DMS53 (cell line): ENCODE measurements around the gene TBC1D5.
A peak's percentile ranks its signal among the peaks of the same experiment; 100 is the strongest.
"Not testable (repeated sequence)": the region's sequence is repeated elsewhere in the genome, so short reads cannot be mapped to it uniquely, and the experiment has no call there.

ENCODE experiments used
- DNase-seq: peaks from one replicate; lab custom pipeline; 2025; lab: John Stamatoyannopoulos, UW

The TBC1D5 gene, protein sequence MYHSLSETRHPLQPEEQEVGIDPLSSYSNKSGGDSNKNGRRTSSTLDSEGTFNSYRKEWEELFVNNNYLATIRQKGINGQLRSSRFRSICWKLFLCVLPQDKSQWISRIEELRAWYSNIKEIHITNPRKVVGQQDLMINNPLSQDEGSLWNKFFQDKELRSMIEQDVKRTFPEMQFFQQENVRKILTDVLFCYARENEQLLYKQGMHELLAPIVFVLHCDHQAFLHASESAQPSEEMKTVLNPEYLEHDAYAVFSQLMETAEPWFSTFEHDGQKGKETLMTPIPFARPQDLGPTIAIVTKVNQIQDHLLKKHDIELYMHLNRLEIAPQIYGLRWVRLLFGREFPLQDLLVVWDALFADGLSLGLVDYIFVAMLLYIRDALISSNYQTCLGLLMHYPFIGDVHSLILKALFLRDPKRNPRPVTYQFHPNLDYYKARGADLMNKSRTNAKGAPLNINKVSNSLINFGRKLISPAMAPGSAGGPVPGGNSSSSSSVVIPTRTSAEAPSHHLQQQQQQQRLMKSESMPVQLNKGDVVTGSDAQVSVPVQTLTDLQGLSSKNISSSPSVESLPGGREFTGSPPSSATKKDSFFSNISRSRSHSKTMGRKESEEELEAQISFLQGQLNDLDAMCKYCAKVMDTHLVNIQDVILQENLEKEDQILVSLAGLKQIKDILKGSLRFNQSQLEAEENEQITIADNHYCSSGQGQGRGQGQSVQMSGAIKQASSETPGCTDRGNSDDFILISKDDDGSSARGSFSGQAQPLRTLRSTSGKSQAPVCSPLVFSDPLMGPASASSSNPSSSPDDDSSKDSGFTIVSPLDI

DNA sequence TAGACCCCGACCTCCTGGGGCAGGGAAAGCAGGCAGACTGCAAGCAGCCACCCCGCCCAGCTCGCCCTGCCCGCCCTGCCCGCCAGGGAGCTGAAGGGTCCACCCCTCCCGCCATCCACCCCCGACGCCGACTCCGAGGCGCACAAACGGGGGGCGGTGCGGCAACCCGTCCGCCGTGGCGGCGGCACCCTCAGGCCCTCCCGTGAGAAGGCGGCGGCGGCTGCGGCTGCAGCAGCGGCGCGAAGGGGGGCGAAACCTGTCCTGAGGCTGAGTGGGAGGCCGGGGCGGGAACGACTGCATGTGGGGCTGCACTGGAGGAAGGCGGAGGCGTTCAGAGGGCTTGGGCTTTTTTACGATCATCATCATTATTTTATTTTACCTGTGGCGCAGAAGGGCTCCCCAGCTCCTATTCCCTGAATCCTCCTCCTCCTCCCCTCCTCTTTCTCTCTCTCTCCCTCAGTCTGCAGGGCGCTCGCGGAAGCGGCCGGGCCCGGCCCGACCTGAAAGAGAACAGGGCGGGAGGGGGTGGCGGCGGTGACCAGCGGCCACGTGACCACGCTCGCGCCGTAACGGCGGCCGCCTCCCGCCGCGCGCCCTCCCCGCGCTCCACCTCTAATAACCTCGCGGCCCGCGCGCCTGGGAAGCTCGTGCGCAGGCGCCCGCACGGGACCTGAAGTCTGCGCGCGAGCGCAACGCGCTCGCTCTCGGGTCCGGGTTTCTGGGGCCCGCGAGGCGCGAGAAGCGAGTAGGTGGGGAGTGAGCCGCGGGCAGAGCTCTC is at the start of gene TBC1D5:
TSS of gene TBC1D5 (minus strand) at position 530 of the 778 bp plus-strand sequence. CDS start 234,061 bp downstream, outside the sequence.
- peak; percentile 93 for DNase-seq

DNA sequence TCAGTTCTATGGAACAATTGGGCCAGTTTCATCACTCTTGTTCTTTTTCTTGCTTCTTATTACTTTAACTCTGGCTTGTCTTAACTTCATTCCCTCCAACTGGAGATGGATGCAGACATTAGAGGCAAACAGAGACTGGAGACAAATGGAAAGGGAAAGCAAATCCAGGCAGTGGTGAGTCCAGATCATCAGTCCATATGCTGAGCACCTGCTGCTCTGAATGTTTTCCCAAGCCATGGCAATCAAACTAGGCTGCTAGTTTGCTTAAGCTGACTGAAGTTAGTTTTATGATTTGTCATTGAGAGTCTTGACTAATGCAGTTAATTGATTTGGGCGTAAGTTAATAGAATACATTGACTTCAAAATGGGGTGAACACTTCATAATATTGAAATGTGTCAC is 41.0 kb upstream of the TBC1D5 start:
- no peak for DNase-seq

DNA sequence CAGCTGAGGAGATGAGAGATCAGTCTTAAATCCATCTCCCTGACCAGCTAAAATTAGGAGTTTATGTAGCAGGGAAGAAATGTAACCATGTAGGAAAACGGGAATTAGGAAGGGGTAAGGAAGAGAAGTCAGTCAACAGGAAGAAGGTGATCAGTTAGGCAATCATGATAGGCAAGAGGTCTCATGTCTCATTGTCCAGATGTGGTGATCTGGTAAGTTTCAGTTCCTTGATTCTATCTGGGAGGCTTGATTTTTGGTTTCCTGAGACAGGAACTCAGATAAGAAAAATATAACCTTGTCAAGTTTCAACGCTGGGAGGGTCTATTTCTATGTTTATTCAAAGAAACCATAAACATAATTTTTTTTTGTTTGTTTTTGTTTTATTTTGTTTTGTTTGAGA is 40.3 kb upstream of the TBC1D5 start:
- DNase-seq, result no peak

DNA sequence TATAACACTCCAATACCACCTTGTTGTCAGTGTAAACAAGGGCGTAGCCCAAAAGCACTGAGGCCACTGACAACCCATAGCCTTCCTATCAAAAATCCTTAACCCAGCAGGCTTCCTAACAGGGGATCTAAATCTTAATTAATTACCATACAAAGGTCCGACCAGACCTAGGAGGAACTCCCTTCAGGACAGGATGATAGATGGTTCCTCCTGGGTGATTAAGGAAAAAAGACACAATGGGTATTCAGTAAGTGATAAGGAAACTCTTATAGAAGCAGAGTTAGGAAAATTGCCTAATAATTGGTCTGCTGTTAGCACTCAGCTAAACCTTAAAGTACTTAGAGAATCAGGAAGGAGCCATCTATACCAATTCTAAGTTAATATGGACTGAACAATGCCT is 37.9 kb upstream of the TBC1D5 start:
- not testable (repeated sequence) for DNase-seq

DNA sequence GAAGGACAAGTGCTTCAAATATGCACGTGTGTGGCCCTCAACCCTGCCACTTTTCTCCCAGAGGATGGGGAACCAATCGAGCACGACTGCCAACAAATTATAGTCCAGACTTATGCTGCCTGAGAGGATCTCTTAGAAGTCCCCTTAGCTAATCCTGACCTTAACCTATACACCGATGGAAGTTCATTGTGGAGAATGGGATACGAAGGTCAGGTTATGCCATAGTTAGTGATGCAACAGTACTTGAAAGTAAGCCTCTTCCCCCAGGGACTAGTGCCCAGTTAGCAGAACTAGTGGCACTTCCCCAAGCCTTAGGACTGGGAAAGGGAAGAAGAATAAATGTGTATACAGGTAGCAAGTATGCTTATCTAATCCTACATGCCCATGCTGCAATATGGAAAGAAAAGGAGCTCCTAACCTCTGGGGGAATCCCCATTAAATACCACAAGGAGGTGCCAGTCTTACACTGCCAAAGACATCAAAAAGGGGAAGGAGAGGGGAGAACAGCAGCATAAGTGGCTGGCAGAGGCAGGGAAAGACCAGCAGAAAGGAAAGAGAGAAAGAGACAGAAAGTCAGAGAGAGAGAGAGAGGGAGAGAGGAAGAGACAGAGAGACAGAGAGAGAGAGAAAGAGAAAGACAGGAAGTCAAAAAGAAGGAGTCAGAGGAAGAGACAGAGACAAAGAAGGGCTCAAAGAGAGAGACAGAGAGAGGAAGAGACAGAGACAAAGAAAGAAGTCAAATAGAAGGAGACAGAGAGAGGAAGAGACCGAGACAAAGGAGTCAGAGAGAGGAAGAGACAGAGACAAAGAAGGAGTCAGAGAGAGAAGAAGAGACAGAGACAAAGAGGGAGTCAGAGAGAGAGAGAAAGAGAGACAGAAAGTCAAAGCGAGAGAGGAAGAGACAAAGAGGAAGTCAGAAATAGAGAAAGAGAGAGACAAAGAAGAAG is 37.1 kb upstream of the TBC1D5 start:
- not testable (repeated sequence) for DNase-seq

DNA sequence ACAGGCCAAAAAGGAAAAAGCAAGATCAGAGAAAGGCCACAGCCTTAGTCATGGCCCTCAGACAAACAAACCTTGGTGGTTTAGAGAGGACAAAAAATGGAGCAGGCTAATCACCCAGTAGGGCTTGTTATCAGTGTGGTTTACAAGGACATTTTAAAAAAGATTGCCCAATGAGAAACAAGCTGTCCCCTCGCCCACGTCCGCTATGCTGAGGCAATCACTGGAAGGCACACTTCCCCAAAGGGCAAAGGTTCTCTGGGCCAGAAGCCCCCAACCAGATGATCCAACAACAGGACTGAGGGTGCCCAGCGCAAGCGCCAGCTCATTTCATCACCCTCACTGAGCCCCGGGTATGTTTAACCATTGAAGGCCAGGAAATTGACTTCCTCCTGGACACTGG is 34.9 kb upstream of the TBC1D5 start:
- DNase-seq, result not testable (repeated sequence)

DNA sequence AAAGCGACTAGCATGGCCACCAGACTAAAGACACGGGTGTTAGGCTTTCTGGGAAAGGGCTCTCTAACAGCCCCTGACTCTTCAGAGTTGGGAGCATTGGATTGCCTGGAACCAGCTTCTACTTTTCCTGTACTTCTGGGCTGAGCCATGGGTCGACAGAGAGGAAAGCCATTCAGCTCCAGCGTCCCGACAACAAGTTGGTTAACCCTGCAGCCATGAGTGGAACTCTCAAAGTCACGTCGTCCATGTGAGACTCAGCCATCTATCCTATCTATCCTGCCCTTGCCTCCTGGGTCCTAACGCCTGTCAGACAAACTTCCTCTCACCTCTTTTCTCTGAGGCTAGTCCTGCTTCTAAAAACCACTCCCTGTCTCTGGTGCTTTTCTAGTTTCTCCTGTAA is 32.6 kb upstream of the TBC1D5 start:
- DNase-seq, result no peak

DNA sequence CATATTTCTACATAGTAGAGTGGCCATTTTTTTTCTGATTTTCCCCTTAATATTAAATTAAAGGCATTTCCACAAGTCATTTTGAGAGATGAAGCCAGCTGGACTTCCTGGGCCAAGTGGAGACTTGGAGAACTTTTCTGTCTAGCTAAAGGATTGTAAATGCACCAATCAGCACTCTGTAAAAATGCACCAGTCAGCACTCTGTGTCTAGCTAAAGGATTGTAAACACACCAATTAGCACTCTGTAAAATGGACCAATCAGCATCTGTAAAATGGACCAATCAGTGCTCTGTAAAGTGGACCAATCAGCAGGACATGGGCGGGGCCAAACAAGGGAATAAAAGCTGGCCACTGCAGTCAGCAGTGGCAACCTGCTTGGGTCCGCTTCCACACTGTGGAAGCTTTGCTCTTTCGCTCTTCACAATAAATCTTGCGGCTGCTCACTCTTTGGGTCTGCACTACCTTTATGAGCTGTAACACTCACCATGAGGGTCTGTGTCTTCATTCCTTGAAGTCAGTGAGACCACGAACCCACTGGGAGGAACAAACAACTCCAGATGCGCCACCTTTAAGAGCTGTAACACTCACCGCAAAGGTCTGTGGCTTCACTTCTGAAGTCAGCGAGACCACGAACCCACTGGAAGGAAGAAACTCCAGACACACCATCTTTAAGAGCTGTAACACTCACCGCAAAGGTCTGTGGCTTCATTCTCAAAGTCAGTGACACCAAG is 31.9 kb upstream of the TBC1D5 start:
- not testable (repeated sequence) for DNase-seq

DNA sequence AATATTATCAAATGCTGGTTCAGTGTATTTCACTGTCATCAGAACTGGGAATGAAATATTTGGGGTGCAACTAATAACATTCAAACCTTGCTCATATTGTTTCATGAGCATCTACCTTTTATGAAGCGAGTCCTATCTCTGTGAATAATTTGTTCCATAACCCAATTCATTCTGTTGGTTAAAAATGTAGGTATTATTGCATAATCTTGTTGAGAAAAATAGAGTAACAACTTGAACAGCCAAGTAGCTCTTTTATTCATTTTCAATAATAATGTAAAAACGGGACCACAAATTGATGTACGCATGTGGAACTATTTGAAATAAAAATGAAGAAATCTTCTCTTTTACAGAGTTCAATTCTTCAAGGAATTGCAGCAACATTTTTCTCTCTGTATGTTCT is 30.1 kb upstream of the TBC1D5 start:
- DNase-seq, result no peak

DNA sequence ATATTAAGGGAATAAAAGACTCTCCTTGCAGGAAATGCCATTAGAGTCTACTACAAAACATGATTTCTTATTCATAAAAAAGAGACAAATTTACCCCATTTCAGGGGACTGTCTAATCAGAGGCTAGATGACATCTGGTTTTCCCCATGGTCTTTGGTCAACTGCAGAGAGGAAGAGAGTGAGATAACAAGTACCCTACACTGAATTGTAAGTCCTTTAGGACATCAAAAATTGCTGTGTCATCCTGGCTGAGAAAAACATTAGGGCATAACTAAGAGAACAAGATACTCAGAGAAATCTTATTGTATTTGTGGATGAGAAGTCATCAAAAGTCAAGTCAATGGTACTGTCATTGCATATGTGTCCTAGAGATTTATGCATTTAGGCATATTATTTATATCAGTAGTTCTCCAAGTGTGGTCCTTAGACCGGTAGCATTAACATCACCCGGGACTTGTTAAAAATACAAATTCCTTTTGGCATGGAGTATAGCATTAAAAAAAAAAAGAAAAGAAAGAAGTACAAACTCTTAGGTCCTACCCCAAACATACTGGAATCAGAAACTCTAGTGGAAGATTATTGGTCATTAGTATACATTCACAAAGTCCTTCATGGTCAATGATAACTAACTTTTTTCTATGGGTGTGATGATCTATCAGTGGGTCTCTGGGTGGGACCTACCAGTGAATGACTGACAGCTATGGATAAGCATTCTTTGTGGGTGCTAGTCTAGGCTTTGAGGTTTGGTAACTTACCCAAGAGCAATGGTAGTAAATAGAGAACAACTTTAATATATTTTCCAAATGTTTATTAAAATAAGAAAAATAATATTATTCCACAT is 29.0 kb upstream of the TBC1D5 start:
- peak; percentile 7 for DNase-seq

DNA sequence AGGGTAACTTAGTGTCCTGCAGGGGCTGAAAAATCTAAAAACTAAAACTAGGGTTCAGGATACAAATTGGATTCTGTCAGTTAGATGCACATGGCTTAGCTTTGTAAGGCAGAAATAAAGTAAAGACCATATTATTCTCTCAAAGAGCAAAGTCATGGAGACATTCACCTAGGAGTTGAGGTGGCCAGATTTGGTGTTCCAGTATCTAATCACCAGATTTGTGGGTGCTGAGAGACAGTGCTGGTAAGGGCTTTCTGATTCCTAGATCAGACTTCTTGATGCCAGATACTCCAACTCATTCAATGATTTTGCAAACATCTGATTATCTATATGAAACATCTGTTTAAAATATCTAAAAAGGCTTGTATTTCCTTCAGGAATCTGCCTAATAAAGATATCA is 28.3 kb upstream of the TBC1D5 start:
- DNase-seq, result no peak

DNA sequence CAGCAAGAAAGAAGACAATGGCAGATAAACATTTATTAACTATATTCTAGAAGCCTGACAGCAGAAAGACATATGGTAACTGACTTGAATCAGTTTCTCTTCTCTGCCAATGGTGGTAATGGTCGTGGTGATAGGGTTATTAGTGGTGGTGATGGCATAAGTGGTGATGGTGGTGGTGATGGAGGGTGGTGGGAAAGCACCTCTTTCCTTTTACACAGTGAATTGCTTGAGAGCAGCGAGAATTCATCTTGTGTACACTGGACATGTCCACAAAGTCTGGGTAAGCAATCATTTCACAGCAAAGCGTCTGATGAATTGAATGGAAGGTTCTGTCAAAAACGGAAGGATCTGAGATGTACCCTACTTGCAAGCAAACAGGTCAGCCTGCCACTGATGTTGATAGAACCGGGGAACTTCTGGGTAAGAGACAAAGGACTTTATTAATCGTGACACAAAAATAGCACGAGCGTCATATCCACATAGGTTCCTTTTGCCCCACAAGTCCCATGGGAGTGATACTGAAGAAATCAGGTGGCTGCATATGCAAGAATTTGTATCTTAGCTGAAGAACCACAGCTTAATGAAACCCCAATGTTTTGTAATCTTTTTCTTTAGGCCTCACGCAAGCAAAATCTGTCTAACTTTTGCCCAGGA is 23.5 kb upstream of the TBC1D5 start:
- DNase-seq, result no peak

DNA sequence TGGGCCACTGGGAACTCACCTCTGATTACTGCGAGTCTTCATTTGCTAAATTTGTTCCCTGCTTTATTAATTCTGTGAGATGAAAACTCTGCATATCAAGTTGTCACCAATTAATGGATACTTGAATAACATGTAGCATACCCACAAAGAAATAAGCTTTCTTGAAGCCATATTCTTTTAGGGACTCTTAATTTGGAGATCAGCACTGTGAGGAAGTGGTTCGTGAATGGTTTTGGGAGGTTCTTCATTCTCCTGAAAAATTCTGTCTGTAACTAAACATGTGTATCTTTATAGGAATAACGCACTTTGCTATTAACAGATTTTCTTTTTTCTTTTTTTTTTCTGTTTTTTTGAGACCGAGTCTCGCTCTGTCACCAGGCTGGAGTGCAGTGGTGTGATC is 19.1 kb upstream of the TBC1D5 start:
- no peak for DNase-seq

DNA sequence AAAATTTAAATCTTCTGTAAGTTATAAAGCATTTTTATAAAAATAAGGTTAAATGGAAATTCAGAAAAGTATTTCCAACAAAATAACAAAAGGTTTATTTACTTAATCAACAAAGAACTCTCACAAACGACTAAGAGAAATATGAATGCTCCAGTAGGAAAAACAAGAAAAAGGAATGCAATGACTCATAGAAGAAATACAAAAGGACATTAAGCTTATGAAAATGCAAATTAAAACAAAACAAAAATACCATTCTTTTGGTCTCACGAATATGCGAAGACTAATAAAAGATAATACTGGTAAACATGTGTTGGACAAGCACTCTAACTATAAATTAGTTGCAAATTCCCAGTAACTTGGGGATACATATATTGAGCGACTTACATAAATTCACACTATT is 17.5 kb upstream of the TBC1D5 start:
- DNase-seq, result no peak

DNA sequence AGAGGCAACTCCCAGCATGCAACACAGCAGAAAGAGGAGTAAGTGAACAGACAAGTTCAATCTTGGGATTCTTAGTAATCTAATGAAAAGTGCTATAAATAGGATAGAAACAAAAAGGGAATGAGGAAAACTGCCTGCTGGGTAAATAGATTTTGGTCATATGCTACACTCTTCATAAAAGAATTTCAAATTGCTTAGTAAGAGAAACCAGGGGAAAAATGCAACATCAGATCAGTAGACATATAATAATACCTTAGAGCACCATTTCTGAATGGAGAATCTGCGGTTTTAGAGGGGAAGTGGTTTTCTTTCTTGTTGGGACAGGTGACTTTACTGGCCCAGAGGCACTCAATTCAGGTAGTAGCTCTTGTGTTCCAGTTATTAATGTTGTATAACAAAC is 13.4 kb upstream of the TBC1D5 start:
- no peak for DNase-seq

DNA sequence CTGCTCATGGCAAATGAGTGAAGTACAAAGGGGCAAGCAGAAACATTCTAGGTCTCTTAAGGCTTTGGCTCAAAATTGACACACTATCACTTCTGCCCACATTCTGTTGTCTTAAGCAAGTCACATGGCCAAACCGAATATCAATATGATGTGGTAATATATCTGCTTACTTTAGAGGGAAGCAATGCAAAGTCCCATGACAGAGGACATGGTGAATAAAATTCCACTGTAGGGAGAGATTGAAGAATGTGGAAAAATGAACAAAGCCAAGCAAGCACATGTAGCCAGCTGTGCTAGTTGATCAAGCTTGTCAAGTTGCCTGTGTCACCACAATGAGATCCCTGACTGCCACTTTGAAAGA is 11.2 kb upstream of the TBC1D5 start:
- DNase-seq, result no peak

DNA sequence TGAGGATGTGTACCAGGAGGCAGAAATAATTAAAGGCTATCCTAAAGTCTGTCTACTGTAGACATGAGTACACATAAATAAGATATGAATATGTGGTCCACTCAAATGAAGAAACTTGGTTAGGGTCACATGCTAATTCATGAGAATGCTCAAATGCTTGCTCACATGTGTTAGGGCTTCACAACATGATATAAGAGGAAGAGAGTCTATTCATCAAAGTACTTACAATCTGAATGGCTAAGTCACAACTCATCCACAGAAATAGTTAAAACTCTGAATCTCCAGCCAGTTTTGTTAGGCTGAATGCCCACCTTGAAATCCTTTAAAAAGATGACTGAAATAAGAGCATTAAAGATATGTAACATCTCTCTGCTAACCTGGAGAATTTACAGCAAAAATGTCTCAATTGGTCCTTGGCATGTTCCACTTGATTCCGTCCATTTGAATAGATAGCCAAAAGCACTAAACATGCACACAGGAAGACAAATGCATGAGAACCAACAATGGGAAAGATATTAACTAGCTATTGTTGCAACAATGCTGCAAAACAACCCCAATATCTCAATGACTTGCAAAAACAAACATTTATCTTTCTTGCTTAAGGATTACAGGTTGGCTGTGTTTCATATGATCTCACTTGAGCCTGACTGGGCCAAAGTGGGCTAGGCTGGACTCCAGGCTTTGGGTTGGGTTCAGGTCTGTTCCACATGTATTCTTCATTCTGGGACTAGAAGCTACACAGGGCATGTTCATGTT is 10.6 kb upstream of the TBC1D5 start:
- no peak for DNase-seq

DNA sequence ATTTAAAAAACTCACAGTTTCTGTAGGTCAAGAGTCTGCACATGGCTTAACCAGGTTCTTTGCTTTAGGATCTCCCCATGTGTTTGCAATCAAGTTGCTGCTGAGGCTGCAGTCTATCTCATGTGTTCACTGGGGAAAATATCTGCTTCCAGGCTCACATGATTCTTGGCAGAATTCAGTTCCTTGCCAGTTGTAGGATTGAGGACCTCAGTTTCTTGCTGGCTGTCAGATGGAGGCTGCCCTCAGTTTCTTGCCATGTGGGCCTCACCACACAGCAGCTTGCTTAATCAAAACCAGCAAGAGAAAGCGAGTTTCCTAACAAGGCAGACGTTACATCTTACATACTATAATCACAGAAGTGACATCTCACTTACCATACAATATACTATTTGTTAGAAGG is 10.0 kb upstream of the TBC1D5 start:
- no peak for DNase-seq
